Caki2 (cell line): Measurements from ENCODE around the gene SKAP1. TPM values are rescaled to one million over a fixed set of nuclear protein-coding genes. Genes with fewer than 3 reads are reported as not detected.
"Not testable (repeated sequence)": the region's sequence is repeated elsewhere in the genome, so short reads cannot be mapped to it uniquely, and the experiment has no call there.

ENCODE experiments used
- DNase-seq: peaks from one replicate; pipeline ENCODE4 v3.0.0-alpha.2; 2015; ENCODE audit warnings: low read depth
- in situ Hi-C: cut with HindIII; loops from 2 replicates; pipeline ENCODE4 v1.10.0; 2016; ENCODE audit warnings: low sequenced_read_pairs, low pct_unique_long_range_greater_than_20kb, mixed read lengths
- total RNA-seq: library from RNA; depleted of rRNA; stranded (reverse); fragments of >200 nt; shearing (Covaris generic); gene quantifications from 2 replicates; pipeline ENCODE4 v1.2.3, GENCODE V29; 2014; ENCODE audit warnings: low replicate concordance

SKAP1 gene
- total RNA-seq, 1 experiment from 2014 or later: 0.88 TPM

DNA sequence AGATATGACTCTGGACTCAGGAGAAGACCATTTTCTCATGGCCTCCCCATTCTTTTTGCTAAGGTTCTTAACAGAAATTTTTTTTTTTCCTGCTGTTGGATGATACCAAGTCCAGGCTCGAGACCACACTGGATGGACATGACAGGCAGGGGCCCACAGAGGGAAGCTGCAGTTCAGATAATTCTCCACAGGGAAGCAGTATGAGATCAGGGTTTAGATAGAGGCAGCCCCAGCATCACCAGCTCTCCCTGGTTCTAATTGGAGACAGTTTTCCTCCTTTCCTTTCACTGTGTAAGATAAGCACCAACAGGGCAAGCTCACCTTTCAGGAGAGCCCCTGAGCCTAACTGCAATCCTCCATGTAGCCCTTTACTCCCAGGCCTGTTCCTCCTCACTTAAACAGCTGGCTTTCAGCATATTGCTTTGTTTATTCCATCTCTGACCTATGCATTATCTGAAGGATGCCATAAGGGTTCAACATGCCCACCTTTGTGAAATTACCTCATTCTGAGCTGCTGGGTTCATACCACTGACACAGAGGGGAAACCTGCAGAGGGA, 214.4 kb downstream of the SKAP1 start:
- DNase-seq: peak; percentile 28
- in situ Hi-C loops: no loop called here

DNA sequence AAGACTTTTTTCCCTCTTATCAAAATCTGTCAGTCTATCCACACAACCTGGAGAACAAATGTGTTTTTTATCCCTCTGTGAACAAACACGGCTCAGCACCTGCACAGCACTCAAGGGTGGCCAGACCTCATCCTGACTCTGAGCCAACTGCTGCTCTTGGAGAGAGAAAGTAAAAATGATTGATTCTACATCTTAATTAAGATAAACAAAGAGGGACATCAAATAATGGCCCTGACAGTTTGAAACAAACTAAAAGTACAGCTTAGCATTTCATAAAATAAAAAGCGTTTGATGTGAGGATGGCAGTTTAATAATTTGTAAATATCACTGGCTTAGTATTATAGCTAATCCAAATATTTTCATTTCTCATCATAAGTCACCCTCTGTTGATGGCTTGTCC, 216.2 kb downstream of the SKAP1 start:
- in situ Hi-C loops: no loop called here
- no peak for DNase-seq

DNA sequence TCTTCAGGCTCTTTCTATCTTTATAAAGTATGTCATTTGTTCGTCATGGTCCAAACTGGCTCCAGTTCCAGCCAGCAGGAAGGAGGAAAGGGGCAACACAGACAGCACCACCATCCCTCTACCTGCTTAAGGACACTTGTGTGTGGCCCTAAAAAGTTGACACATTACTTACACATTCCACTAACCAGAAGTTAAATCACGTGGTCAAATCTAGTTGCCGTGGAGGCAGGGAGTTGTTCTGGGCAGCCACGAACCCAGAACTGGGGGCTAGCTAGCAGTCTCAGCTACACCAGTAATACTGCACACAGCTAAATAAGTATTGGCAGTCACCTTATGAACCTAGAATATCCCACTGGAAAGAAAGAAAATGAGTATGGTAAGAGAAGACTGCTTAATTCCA, 218.2 kb downstream of the SKAP1 start:
- in situ Hi-C loops: no loop called here
- DNase-seq: no peak

DNA sequence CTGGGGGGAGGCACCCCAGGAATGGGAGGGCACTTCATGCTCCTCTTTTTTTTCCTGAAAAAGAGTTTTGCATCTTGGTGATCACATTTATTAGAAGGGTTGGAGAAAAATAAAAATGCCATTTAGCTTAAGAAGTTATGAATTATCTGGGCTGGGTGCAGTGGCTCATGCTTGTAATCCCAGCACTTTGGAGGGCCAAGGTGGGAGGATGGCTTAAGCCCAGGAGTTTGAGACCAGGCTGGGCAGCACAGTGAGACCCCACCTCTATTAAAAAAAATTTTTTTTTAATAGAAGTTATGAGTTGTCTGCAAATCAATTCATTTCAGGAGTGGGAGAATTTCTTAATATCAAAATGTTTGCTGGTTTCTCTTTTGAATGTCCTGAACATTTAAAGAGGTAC, 219.0 kb downstream of the SKAP1 start:
- in situ Hi-C loops: no loop called here
- no peak for DNase-seq

DNA sequence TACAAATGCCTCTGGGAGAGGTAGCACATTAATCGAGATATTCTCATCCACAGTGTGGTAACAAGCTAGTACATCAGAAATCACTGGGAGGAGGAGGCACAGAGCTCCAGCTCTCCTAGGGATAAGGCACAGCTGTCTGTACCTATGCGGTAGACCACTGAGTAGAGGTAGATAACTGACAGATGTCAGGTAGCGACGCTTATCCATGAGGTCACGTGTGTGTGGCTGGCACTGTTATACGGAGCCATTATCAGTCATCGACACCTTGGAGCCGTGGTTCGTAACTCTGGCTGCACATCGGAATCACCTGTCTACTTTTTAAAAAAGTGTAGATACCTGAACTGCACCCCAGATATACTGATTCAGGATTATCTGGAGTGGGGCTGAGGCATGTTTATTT, 220.0 kb downstream of the SKAP1 start:
- in situ Hi-C loops: no loop called here
- DNase-seq: no peak

DNA sequence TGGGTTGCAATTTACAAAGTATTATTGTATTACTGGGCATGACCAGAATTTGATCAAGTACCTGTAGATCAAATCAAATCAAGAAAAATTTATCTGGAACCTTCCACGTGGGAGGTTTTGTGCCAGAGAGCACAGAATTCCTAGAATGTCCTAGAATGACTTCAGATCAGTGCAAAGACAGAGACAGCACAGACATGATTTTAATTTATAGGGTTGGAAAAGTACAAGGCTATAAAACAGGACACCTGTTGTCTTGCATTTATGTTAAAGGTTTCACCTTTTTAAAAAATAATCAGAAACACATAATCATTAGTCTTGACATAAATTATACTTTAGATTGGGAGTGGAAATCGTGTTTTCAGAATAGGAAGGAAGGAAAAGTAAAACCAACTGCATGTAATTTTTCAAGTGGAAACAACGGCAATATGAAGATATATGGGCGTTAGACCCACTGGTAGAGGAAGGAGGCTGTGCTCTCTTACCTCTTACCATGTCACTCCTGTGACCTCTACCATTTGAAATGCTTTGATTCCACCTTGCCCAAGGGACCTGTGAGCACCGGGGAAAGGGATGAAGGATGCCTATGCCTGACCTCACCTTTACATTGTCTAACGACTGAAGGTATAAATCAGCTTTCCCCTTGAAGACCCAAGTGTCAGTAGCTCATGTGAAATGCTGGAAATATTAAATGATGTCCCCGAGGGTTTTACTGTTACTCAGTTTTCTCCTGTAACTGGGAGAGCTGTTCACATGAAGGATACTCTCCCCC, 222.1 kb downstream of the SKAP1 start:
- in situ Hi-C loops: no loop called here
- DNase-seq: no peak

DNA sequence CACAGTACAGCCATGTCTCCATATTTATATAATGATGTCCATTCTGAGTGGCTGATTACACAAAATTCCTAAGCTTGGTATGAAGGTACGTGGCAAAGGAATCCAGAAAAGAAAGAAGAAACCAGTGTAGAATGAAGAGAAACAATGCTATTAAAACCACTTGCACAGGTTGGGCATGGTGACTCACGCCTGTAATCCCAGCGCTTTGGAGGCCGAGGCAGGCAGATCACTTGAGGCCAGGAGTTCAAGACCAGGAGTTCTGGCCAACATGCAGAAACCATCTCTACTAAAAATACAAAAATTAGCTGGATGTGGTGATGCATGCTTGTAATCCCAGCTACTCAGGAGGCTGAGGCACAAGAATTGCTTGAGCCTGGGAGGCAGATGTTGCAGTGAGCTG, 223.0 kb downstream of the SKAP1 start:
- DNase-seq, in situ Hi-C loops: not testable (repeated sequence)

DNA sequence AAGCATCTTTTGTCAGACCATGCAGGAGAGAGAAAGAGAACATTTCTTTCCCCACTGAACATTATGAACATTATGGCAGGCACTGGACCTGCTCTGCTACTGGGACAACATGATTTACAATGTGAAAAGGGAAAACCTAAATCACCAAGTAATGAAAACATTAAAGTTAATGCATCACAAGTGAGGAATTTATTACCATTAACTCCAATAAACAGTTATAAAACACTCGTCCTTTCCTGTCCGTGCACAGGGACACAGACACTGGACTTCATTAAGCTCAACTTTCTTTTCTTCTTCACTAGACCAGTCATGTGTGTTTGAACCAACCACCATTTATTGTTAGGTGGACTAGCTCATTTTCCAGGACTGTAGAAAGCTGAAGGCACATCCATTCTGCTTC, 227.1 kb downstream of the SKAP1 start:
- in situ Hi-C loops: no loop called here
- DNase-seq: peak; percentile 68

DNA sequence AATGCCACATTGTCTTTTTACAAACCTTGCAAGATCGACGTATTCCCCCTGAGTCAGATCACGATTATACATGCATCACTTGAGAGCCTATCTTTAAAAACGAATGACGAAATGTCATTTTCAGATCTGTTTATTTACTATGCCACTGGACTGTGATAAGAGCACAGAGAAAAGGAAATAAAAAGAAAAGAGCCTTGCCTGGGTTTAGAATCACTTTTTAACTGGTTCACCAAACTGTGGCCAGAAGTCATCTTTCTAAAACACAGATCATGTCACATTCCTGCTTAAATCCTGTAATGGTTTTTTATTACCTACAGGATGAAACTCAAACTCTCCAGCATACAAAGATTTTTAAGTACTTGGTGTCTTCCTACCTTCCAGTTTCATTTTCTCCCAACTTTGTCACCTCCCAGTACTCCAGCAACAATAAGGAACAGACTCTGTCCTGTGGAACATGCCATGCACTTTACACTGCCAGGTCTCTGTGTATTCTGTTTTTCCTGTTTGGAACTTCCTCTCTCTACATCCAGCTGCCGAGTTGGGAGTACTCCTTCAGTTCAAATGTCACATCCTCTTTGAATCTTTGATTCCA, 231.0 kb downstream of the SKAP1 start:
- peak; percentile 81 for DNase-seq
- in situ Hi-C loops: no loop called here

DNA sequence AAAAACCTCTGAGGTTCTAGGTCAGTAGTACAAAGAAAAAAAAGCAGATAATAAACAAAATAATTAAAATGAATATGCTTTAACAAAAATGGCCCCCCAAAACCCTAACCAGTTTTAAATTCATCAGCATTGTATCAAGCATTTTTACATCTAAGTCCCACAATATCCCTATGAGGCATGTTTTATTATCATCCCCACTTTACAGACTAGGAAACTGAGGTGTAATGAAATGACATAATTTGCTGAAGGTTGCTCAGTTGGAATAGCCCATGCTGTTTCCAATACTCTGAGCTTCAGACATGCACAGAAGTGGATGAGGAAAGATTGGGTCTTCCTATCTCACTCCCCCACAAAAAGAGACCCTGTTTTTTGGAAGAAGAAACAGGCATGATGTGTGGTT, 234.1 kb downstream of the SKAP1 start:
- in situ Hi-C loops: no loop called here
- DNase-seq: no peak

DNA sequence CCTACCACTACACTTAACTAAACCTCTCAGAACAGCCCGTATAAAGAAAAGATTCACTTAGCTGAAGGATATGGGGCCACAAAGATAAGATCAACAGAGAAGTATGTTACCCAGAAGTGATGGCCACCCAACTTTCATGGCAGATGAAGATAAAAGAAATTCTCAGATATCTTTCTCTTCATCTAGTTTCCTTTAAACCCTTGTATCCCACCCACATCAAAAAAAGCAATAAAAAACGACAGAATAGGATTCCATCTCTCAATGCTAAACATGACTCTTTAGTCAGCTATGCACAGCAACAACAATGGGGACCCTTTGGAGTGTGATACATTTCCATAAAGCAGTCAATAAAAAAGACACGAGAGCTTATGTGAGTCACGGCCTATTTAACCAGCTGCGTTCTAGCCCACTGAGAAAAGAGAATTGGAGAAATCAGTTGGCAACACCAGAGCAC, 235.9 kb downstream of the SKAP1 start:
- in situ Hi-C loops: no loop called here
- DNase-seq: peak; percentile 49

DNA sequence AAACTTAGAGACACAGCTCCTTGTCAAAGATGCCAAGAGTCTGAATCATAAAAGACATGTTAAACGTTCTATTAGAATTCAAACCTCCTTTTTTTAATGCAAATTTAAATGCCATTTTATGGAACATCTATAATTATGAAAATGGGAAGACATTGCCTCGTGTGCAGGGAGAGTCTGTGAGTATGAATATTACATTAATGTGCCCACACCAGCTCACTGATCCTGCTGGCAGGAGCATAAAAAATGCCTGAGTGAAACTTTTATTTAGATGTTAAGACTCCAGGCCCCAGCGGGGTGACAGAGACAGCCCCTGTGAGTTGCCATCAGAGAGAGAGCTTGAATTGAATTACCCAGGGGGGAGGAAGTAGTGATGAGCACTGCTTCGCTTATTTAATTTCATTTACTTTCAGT, 237.7 kb downstream of the SKAP1 start:
- DNase-seq: no peak
- in situ Hi-C loops: no loop called here

DNA sequence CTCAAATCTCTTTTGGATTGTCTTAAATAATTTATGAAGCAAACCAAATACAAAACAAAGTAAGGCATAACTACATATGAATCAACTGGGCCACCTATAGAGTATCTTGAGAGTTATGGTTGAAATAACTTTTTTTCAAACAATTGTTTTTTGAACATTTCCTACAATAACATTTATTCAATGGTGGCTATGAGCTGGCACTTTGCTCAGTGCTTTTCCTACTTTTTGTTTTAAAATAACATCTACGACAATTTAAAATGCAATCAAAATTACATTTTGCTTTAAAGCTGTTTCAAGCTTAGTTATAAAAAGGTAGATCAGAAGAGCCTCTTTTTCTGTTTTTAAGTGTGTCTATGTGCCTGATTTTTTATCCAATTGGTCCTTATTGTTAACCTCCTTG, 238.7 kb downstream of the SKAP1 start:
- no peak for DNase-seq
- in situ Hi-C loops: no loop called here

DNA sequence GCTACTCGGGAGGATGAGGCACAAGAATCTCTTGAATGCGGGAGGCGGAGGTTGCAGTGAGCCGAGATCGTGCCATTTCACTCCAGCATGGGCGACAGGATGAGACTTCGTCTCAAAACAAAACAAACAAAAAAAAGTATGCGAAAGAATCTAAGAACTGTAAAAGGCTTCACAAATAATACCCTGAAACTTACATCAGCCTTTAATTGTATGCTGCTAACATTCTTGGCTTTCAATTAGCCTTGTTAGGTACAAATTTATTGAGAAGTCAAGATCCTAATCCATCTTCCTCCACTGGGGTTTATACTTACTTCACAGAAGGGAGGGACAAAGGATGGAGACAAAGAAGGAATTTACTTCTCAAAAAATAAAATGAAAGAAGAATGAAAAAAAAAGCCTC, 239.1 kb downstream of the SKAP1 start:
- DNase-seq: no peak
- in situ Hi-C loops: no loop called here

DNA sequence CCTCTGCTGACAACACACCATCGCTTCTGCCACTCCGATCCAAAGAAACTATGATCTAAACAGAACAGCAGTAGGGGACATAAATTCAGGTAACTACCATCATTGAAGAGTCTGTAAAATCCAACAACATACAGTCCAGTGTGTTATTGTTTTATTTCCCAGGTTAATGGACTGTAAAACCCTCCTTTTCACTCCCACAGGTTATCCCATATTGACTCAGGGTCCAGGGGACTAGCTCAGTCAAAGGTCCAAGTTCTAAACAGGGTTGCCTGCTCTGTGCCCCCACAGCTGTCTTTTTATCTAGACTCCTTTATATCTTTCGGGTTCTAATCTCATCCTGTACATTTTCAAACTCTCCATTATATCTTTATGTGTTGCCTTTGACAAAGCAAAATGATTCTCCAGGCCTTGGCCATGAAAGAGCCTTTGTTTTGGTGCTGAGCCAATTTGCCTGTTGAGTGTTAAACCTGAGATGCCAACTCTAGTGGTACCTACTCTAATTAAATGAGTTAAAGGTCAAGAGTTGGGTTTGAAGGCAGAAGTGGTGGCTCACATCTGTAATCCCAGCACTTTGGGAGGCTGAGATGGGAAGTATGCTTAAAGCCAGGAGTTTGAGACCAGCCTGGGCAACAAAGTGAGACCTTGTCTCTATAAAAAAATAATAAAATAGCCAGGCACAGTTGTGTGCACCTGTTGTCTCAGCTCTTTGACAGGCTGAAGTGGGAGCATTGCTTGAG, 242.0 kb downstream of the SKAP1 start:
- in situ Hi-C loops: no loop called here
- DNase-seq: no peak

DNA sequence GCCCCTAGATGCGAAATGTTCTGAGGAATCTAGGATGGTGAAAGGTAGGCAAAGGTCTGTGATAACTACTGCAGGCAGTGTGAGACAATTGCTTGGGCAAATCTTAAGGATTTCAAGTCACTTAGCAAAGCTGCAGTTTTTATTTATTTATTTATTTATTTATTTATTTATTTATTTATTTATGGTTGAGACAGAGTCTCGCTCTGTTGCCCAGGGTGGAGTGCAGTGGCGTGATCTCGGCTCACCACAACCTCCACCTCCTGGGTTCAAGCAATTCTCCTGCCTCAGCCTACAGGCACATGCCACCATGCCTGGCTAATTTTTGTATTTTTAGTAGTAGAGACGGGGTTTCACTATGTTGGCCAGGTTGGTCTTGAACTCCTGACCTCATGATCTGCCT, 243.7 kb downstream of the SKAP1 start:
- DNase-seq, in situ Hi-C loops: not testable (repeated sequence)

DNA sequence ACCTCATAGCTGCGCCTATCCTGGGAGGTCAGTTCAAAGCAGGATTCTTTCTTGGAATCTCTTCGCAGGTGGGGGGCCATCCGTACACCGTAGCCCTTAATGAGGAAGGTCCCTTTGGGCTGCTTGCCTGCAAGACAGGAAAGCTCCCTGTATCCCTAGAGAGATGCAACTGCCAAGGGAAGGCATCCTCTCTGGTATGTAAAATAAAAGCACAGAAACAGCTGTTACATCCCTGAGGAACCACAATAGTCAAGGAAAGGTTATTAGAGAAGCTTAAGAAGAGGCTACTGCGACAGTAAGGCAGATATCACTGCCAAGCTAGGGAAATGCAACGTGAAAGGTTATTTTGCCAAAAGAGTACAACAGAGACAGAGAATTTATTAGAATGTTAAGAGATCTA, 245.3 kb downstream of the SKAP1 start:
- in situ Hi-C loops: no loop called here
- no peak for DNase-seq

DNA sequence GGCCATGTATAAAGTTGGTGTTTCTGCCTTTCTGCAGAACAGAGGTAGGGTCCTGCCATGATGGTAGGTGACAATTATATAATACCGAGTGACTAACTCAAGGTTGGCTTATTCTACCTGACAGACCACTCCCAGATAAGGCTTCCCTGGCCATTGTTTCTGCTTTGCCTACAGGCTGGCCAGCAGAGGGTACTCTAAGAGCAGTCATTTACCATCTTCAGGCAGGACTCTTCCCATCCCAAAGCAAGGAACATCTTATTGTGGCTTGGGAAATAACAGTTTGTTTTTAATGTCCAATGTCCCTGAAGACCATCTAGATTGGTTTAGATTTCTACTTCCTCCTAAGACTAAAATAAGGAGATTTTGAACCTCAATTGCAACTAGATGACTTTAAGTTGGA, 248.4 kb downstream of the SKAP1 start:
- DNase-seq: peak; percentile 14
- in situ Hi-C loops: no loop called here
